GM12892 (cell line): ENCODE results near the gene GPA33.

ENCODE experiments used
- DNase-seq: peaks from one replicate; pipeline ENCODE4 v3.0.0; 2011; ENCODE audit not compliant: insufficient read length
- FAIRE-seq: peaks from 2 replicates; lab custom pipeline; 2011; peaks lifted over from hg19 to GRCh38; lab: Jason Lieb, UNC
- POLR2A ChIP-seq: IDR thresholded peaks from 2 replicates; pipeline ENCODE4 v1.6.1; 2011; ENCODE audit warnings: low read depth, low read length, control low read depth
- POLR2AphosphoS5 ChIP-seq: IDR thresholded peaks from 2 replicates; pipeline ENCODE4 v1.6.1; 2011; ENCODE audit warnings: low read depth, low read length, control low read depth
- TAF1 ChIP-seq: IDR thresholded peaks from 2 replicates; pipeline ENCODE4 v1.6.1; 2011; ENCODE audit warnings: low read depth, mild to moderate bottlenecking, control low read depth, low read length, borderline replicate concordance

GPA33 gene

GRCh38 chr1:167127661-167128060, 37.5 kb upstream of the GPA33 start:
- DNase-seq (no peak), FAIRE-seq (no peak)
- TF ChIP-seq POLR2AphosphoS5 (no peak), POLR2A (no peak), TAF1 (no peak)

- FAIRE-seq = no peak
- no peak for DNase-seq
- no peak for TF ChIP-seq TAF1
- no peak for TF ChIP-seq POLR2A
- TF ChIP-seq POLR2AphosphoS5 = no peak
Observed at GRCh38 chr1:167127236-167127635, 37.1 kb upstream of the GPA33 start.

DNA sequence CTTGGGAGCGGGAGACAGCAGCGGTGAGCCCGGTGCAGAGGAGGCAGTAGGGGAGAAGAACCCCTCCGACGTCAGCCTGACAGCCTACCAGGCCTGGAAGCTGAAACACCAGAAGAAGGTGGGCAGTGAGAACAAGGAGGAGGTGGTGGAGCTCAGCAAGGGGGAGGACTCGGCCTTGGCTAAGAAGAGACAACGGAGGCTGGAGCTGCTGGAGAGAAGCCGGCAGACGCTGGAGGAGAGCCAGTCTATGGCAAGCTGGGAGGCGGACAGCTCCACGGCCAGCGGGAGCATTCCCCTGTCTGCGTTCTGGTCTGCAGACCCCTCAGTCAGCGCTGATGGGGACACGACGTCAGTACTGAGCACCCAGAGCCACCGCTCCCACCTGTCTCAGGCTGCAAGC, 36.6 kb upstream of the GPA33 start:
- no peak for TF ChIP-seq TAF1
- no peak for TF ChIP-seq POLR2A
- no peak for TF ChIP-seq POLR2AphosphoS5
- FAIRE-seq = no peak
- DNase-seq = no peak

GRCh38 chr1:167126317-167126716, 36.1 kb upstream of the GPA33 start:
- FAIRE-seq (no peak), DNase-seq (no peak)
- TF ChIP-seq POLR2AphosphoS5 = no peak
- no peak for TF ChIP-seq POLR2A
- no peak for TF ChIP-seq TAF1

GRCh38 chr1:167122568-167122967, 32.4 kb upstream of the GPA33 start:
- FAIRE-seq = peak; percentile 53
- TF ChIP-seq TAF1 (no peak), POLR2AphosphoS5 (no peak), POLR2A (no peak)
- no peak for DNase-seq

DNA sequence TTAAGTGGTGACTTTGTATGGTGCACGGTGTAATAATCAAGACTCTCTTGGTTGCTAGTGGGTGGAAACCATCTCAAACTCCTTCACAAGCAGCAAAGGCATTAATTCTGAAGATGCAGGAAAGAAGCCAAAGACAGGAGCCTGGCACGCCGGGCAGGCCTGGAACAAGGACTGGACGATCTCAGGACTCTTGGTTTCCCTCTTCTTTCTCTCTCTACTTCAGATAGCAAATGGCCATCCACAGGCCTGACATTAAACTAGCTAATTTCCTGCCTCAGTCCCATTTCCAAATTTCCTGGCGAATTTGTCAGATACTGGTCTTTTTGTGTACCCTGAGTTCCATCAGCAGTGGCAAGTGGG, 31.9 kb upstream of the GPA33 start:
- no peak for FAIRE-seq
- no peak for DNase-seq
- no peak for TF ChIP-seq POLR2A
- no peak for TF ChIP-seq POLR2AphosphoS5
- TF ChIP-seq TAF1 = no peak

- TF ChIP-seq TAF1 (no peak), POLR2AphosphoS5 (no peak), POLR2A (no peak)
- no peak for FAIRE-seq
- no peak for DNase-seq
Observed at GRCh38 chr1:167121375-167122120, 31.4 kb upstream of the GPA33 start.

GRCh38 chr1:167120899-167121298, 30.7 kb upstream of the GPA33 start:
- TF ChIP-seq TAF1 (no peak), POLR2AphosphoS5 (no peak), POLR2A (no peak)
- FAIRE-seq (no peak), DNase-seq (no peak)

DNA sequence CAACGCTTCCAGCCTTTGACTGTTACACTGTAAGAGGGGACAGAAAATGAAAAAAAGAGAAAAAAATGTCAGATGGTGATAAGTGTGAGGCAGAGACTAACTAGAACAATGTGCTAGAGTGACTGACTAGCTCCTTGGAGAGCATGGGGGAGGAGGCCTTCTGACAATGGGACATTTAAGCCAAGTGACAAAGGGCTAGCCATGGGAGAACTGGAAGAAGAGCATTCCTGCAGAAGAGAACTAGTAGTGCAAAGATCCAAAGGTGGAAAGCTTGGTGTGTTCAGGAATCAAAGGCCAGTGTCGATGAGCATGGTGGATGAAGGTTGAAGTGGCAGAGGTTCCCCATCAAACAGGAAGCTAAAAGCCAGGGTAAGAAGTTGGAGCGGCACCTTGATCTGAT, 29.5 kb upstream of the GPA33 start:
- DNase-seq (no peak), FAIRE-seq (peak; percentile 14)
- TF ChIP-seq POLR2A (no peak), TAF1 (no peak), POLR2AphosphoS5 (no peak)

- FAIRE-seq (no peak), DNase-seq (no peak)
- TF ChIP-seq POLR2AphosphoS5 (no peak), POLR2A (no peak), TAF1 (no peak)
Observed at GRCh38 chr1:167118188-167118587, 28.0 kb upstream of the GPA33 start.

GRCh38 chr1:167117225-167117624, 27.0 kb upstream of the GPA33 start:
- FAIRE-seq (no peak), DNase-seq (no peak)
- TF ChIP-seq POLR2AphosphoS5 = no peak
- no peak for TF ChIP-seq TAF1
- no peak for TF ChIP-seq POLR2A

GRCh38 chr1:167116174-167116573, 26.0 kb upstream of the GPA33 start:
- FAIRE-seq = no peak

GRCh38 chr1:167115655-167116054, 25.5 kb upstream of the GPA33 start:
- FAIRE-seq (no peak), DNase-seq (no peak)
- TF ChIP-seq POLR2AphosphoS5 (no peak), TAF1 (no peak), POLR2A (no peak)

More at GRCh38 chr1:167116174-167116573, 26.0 kb upstream of the GPA33 start:
- no peak for DNase-seq
- TF ChIP-seq POLR2AphosphoS5 = no peak
